ENCODE measurements around the gene MEIS3.

The MEIS3 gene

GRCh38 chr19:47356900-47357299 is 62.4 kb downstream of the MEIS3 start:
- no peak for DNase-seq

DNA sequence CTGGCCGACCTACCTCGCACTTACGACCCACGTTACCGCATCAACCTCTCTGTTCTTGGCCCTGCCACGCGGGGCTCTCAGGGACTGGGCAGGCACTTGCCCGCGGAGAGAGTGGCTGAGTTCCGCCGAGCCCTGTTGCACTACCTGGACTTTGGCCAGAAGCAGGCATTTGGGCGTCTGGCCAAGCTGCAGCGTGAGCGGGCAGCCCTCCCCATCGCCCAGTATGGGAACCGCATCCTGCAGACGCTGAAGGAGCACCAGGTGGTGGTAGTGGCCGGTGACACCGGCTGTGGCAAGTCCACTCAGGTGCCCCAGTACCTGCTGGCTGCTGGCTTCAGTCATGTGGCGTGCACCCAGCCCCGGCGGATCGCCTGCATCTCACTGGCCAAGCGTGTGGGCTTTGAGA is 66.0 kb downstream of the MEIS3 start:
- DNase-seq: no peak

All from left hindlimb (tissue), 1 donor.